H9 (cell line): ENCODE data around the gene PVALB. TPM values are rescaled to one million over a fixed set of nuclear protein-coding genes. Genes with fewer than 3 reads are reported as not detected.
A peak's percentile ranks its signal among the peaks of the same experiment; 100 is the strongest.

Experiments
- DNase-seq: peaks from one replicate; pipeline ENCODE4 v3.0.0-alpha.2; 2017
- H2AFZ ChIP-seq: one replicate; pipeline ENCODE4 v1.6.1; 2013; ENCODE audit warnings: mild to moderate bottlenecking, low read length, control low read depth, moderate library complexity
- H2AK5ac ChIP-seq: 2 replicates; pipeline ENCODE4 v1.6.1; 2013; ENCODE audit warnings: low read length, control low read depth, mixed read lengths; ENCODE audit not compliant: insufficient read length
- H2BK120ac ChIP-seq: one replicate; pipeline ENCODE4 v1.6.1; 2013; ENCODE audit warnings: low read depth, mild to moderate bottlenecking, low read length, control low read depth, inconsistent platforms; ENCODE audit not compliant: poor library complexity, severe bottlenecking
- H2BK12ac ChIP-seq: 2 replicates; pipeline ENCODE4 v1.6.1; 2013; ENCODE audit warnings: low read length, control low read depth, mixed read lengths, low read depth; ENCODE audit not compliant: insufficient read length
- H2BK15ac ChIP-seq: 2 replicates; pipeline ENCODE4 v1.6.1; 2013; ENCODE audit warnings: low read depth, low read length, control low read depth
- H2BK20ac ChIP-seq: one replicate; pipeline ENCODE4 v1.6.1; 2013; ENCODE audit warnings: low read depth, mild to moderate bottlenecking, low read length, control low read depth, inconsistent platforms; ENCODE audit not compliant: poor library complexity, severe bottlenecking
- H2BK5ac ChIP-seq: 2 replicates; pipeline ENCODE4 v1.6.1; 2013; ENCODE audit warnings: low read length, control low read depth, mixed read lengths; ENCODE audit not compliant: insufficient read length
- H3K14ac ChIP-seq: 2 replicates; pipeline ENCODE4 v1.6.1; 2013; ENCODE audit warnings: low read length, control low read depth; ENCODE audit not compliant: insufficient read depth
- H3K18ac ChIP-seq: 2 replicates; pipeline ENCODE4 v1.6.1; 2013; ENCODE audit warnings: low read depth, mild to moderate bottlenecking, mixed read lengths, low read length, control low read depth; ENCODE audit not compliant: insufficient read length
- H3K23ac ChIP-seq: 2 replicates; pipeline ENCODE4 v1.6.1; 2013; ENCODE audit warnings: low read length, control low read depth, mixed read lengths, low read depth; ENCODE audit not compliant: insufficient read length
- H3K23me2 ChIP-seq: 2 replicates; pipeline ENCODE4 v1.6.1; 2013; ENCODE audit warnings: low read depth, mild to moderate bottlenecking, mixed read lengths, low read length, control low read depth; ENCODE audit not compliant: insufficient read length, poor library complexity, severe bottlenecking
- H3K27ac ChIP-seq: 2 replicates; pipeline ENCODE4 v1.5.1; 2013; ENCODE audit warnings: low read length, control low read depth, mixed read lengths, low read depth; ENCODE audit not compliant: insufficient read length
- H3K27me3 ChIP-seq: 2 replicates; pipeline ENCODE4 v1.6.1; 2013; ENCODE audit warnings: low read length, control low read depth, inconsistent platforms; ENCODE audit not compliant: insufficient read depth
- H3K4ac ChIP-seq: 2 replicates; pipeline ENCODE4 v1.6.1; 2013; ENCODE audit warnings: low read depth, mild to moderate bottlenecking, control low read depth, inconsistent platforms, low read length, moderate library complexity
- H3K4me1 ChIP-seq: 2 replicates; pipeline ENCODE4 v1.6.1; 2013; ENCODE audit warnings: low read length, control low read depth, inconsistent platforms; ENCODE audit not compliant: insufficient read depth
- H3K4me2 ChIP-seq: 2 replicates; pipeline ENCODE4 v1.6.1; 2013; ENCODE audit warnings: low read length, control low read depth, mixed read lengths; ENCODE audit not compliant: insufficient read length, insufficient read depth
- H3K56ac ChIP-seq: 2 replicates; pipeline ENCODE4 v1.6.1; 2013; ENCODE audit warnings: low read depth, mild to moderate bottlenecking, mixed read lengths, low read length, control low read depth; ENCODE audit not compliant: insufficient read length
- H3K79me1 ChIP-seq: 2 replicates; pipeline ENCODE4 v1.6.1; 2013; ENCODE audit warnings: low read depth, mild to moderate bottlenecking, moderate library complexity, low read length, control low read depth, inconsistent platforms; ENCODE audit not compliant: insufficient read depth, poor library complexity, severe bottlenecking
- H3K79me2 ChIP-seq: 2 replicates; pipeline ENCODE4 v1.6.1; 2013; ENCODE audit warnings: low read length, control low read depth, inconsistent platforms; ENCODE audit not compliant: insufficient read depth
- H3K9ac ChIP-seq: 2 replicates; pipeline ENCODE4 v1.6.1; 2013; ENCODE audit warnings: low read length, control low read depth, mixed read lengths; ENCODE audit not compliant: insufficient read length; ENCODE audit errors: extremely low read depth
- H3K9me3 ChIP-seq: one replicate; pipeline ENCODE4 v1.6.1; 2013; ENCODE audit warnings: low read depth, low read length, inconsistent platforms; ENCODE audit not compliant: control insufficient read depth
- H3T11ph ChIP-seq: one replicate; pipeline ENCODE4 v1.6.1; 2013; ENCODE audit warnings: mild to moderate bottlenecking, low read length, control low read depth, inconsistent platforms
- H4K20me1 ChIP-seq: one replicate; pipeline ENCODE4 v1.6.1; 2013; ENCODE audit not compliant: control insufficient read depth, insufficient read length, insufficient read depth
- H4K5ac ChIP-seq: 2 replicates; pipeline ENCODE4 v1.6.1; 2013; ENCODE audit warnings: low read depth, mild to moderate bottlenecking, mixed read lengths, low read length, control low read depth; ENCODE audit not compliant: insufficient read length
- H4K8ac ChIP-seq: replicated peaks from 2 replicates; pipeline ENCODE4 v1.6.1; 2013; ENCODE audit warnings: low read length, control low read depth, mixed read lengths, low read depth; ENCODE audit not compliant: insufficient read length
- H4K91ac ChIP-seq: 2 replicates; pipeline ENCODE4 v1.6.1; 2013; ENCODE audit warnings: low read depth, mild to moderate bottlenecking, moderate library complexity, mixed read lengths, low read length, control low read depth; ENCODE audit not compliant: insufficient read length
- H3K27ac Mint-ChIP-seq, 3 experiments: 2 replicates in 2 of 3; 3 replicates in 1 of 3; pipeline ENCODE4 v1.8.0; 2020 to 2021; ENCODE audit warnings: mixed read lengths in 3 of 3, mild to moderate bottlenecking in 1 of 3, moderate library complexity in 1 of 3
- H3K27me3 Mint-ChIP-seq: 2 replicates; pipeline ENCODE4 v1.8.0; 2021; ENCODE audit warnings: low read depth, mild to moderate bottlenecking, moderate library complexity, mixed read lengths
- H3K36me3 Mint-ChIP-seq, 3 experiments: 2 replicates in 2 of 3; 3 replicates in 1 of 3; pipeline ENCODE4 v1.8.0; 2020 to 2021; ENCODE audit warnings: low read depth in 3 of 3, mixed read lengths in 3 of 3; ENCODE audit not compliant: insufficient read depth in 1 of 3
- H3K4me1 Mint-ChIP-seq, 2 experiments: 2 replicates each; pipeline ENCODE4 v1.8.0; 2020; ENCODE audit warnings: mixed read lengths in 2 of 2
- H3K4me3 Mint-ChIP-seq, 2 experiments: 2 replicates in 1 of 2; 3 replicates in 1 of 2; pipeline ENCODE4 v1.8.0; 2020 to 2021; ENCODE audit warnings: mild to moderate bottlenecking in 2 of 2, mixed read lengths in 2 of 2, moderate library complexity in 1 of 2
- H3K9me3 Mint-ChIP-seq, 2 experiments: 2 replicates in 1 of 2; 3 replicates in 1 of 2; pipeline ENCODE4 v1.8.0; 2020; ENCODE audit warnings: mild to moderate bottlenecking in 2 of 2, mixed read lengths in 2 of 2, moderate library complexity in 1 of 2
- CTCF ChIP-seq: fragments of 200-600 bp; sonication (generic); conservative IDR thresholded peaks from 3 replicates; pipeline ENCODE4 v1.8.0; 2021; ENCODE audit warnings: antibody characterized with exemption, mild to moderate bottlenecking
- WGBS: extraction: QIAGEN DNeasy Blood & Tissue Kit; methylation state at CpG from one replicate; pipeline ENCODE4 v1.1.7; 2013; ENCODE audit warnings: missing lambda C conversion rate, low lambda C conversion rate, mixed read lengths; ENCODE audit not compliant: insufficient read length; ENCODE audit errors: extremely low coverage; 5-methylcytosine and 5-hydroxymethylcytosine counted together
- total RNA-seq: library from RNA; stranded (reverse); gene quantifications from 2 replicates; pipeline ENCODE4 v1.2.1, GENCODE V29; 2021

PVALB gene
- total RNA-seq, 1 experiment from 2014 or later, result 2.7 TPM

- Mint-ChIP-seq H3K4me3 (no peak overlapping the region), H3K9me3 (no peaks in the 10 kb centered on the region; a peak in 1 of 5 replicates), H3K27ac (no peak overlapping the region; a peak in 1 of 7 replicates), H3K27me3 (no peaks in the 10 kb centered on the region), H3K4me1 (peaks cover 10 to 17% of the 10 kb centered on the region in 2 experiments), H3K36me3 (peaks cover 5 to 34% (median 27%) of the 10 kb centered on the region in 3 experiments; a peak in 6 of 7 replicates)
- H3K9me3 ChIP-seq, result no peaks in the 10 kb centered on the region
- no peak overlapping the region for H2AFZ ChIP-seq
- no peak overlapping the region for H3K23ac ChIP-seq
- no peaks in the 10 kb centered on the region for H3K27me3 ChIP-seq
- no peak overlapping the region for H4K91ac ChIP-seq
- no peak overlapping the region for H3K18ac ChIP-seq
- DNase-seq, result peak; percentile 8
- H3K27ac ChIP-seq, result no peak overlapping the region
- no peaks in the 10 kb centered on the region for H3K79me1 ChIP-seq
- no peak overlapping the region for H2BK5ac ChIP-seq
- no peaks in the 10 kb centered on the region for H3K4me1 ChIP-seq
- no peak overlapping the region for H4K8ac ChIP-seq
- no peak overlapping the region for H2BK12ac ChIP-seq
- no peak overlapping the region for H3K56ac ChIP-seq
- no peaks in the 10 kb centered on the region for H3K79me2 ChIP-seq
- TF ChIP-seq CTCF, result no peak
- H2BK20ac ChIP-seq, result no peak overlapping the region
- no peak overlapping the region for H2BK15ac ChIP-seq
- H3K14ac ChIP-seq, result no peak overlapping the region
- no peak overlapping the region for H3K9ac ChIP-seq
- no peak overlapping the region for H2BK120ac ChIP-seq
- H3K4ac ChIP-seq, result no peak overlapping the region
- no peak overlapping the region for H3K4me2 ChIP-seq
- whole genome bisulfite sequencing, result no CpG with 5 or more reads among the region's 10 CpGs
- no peak overlapping the region for H4K5ac ChIP-seq
- no peak overlapping the region for H2AK5ac ChIP-seq
- H3T11ph ChIP-seq, result no peak overlapping the region
- no peaks in the 10 kb centered on the region for H4K20me1 ChIP-seq
- no peaks in the 10 kb centered on the region for H3K23me2 ChIP-seq
Observed at GRCh38 chr22:36761553-36762240, 55.1 kb downstream of the PVALB start.
